Activated CD4-positive, alpha-beta T cell treated with anti-CD3 and anti-CD28 coated beads, Interleukin-2, amount 50 U/mL, for 4 hours (primary cell): ENCODE data around the gene CAT.

Experiments
- DNase-seq, 2 experiments: peaks; one replicate each; pipeline ENCODE4 v3.0.0-alpha.2; 2020

CAT gene

GRCh38 chr11:34461215-34461614, 22.5 kb downstream of the CAT start:
- DNase-seq, result no peak

GRCh38 chr11:34464591-34465051, 25.9 kb downstream of the CAT start:
- no peak for DNase-seq

DNA sequence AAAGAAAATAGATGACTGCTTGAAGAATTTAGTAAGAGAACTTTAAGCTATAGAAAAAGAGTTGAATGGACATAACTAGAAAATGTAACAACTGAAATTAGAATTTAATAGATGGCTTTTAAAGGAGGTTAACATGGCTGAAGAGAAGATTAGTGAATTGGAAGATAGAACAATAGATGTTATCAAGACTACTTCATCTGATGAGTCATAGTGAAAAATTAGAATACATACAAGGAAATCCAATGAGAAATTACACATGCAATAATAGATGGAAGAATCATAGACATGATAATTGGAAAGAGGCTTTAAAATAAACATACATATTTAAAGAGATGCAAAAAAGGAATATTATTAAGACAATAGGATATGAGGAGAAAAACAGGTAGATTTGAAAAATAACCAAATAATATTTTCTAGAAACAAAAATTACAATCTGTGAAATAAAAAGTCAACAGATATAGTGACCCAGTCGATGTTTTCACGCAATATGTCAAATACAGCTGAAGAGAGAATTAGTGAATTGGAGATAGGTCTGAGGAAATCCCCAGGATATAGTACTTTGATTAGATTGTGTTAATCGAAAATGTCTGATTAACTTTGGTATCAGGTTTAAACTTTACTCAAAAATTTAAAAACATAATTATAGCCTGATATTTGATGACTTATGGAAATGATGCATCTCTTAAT, 28.2 kb downstream of the CAT start:
- no peak for DNase-seq

- peak; percentile 11 to 18 for DNase-seq
Measured at GRCh38 chr11:34468209-34468841, 29.6 kb downstream of the CAT start.

- no peak for DNase-seq
Measured at GRCh38 chr11:34473603-34474169, 35.0 kb downstream of the CAT start.

DNA sequence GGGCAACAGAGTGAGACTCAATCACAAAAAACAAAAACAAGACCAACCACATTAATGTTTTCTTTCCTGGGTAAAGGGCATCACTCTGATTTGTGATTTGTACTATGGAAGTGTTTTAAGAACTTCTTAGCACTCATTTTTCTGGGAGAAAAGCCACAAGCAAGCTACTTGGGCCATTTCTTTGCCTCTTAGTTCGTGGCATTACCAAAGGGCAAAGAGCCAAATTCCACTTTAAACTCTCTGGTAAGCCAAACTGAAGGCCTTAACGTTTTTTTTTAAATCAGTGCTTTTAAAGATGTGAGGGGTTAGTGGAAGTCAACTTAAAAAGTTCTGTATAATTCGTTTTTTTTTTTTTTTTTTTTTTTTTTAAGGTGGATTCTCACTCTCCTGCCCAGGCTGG, 36.9 kb downstream of the CAT start:
- no peak for DNase-seq

DNA sequence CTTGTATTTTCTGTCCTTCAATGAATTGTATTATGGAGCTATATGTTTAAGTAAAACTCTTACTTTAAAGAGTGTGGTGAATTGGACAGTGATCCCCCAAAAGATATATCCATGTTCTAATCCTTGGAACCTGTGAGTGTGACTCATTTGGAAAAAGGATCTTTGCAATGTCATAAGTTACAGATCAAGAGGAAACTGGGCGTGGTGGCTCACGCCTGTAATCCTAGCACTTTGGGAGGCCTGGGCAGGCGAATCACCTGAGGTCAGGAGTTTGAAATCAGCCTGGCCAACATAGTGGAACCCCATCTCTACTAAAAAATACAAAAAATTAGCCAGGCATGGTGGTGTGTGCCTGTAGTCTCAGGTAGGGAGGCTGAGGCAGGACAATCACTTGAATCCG, 38.1 kb downstream of the CAT start:
- DNase-seq, result no peak

- no peak for DNase-seq
Measured at GRCh38 chr11:34478845-34479663, 40.3 kb downstream of the CAT start.

GRCh38 chr11:34480314-34480713, 41.6 kb downstream of the CAT start:
- DNase-seq, result no peak

DNA sequence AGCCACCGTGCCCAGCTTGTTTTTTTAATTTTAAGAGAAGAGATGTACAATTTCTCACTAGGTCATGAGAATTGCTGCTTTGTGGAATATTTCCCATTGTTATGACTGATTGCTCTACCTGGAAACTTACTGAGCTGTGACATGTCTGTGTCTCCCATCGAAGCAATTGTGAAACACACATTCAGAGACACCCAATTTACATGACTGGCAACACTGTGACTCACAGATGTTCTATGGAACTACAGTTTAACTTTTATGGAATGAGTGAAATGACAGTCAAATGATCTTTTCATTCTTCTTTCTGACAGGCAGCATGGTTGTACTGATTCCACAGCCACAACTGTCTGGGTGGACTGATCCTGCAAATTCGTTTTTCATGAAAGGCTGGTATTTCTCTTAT, 42.6 kb downstream of the CAT start:
- no peak for DNase-seq

- DNase-seq, result no peak
Measured at GRCh38 chr11:34483106-34483874, 44.6 kb downstream of the CAT start.

GRCh38 chr11:34487430-34487829, 48.7 kb downstream of the CAT start:
- DNase-seq, result no peak

DNA sequence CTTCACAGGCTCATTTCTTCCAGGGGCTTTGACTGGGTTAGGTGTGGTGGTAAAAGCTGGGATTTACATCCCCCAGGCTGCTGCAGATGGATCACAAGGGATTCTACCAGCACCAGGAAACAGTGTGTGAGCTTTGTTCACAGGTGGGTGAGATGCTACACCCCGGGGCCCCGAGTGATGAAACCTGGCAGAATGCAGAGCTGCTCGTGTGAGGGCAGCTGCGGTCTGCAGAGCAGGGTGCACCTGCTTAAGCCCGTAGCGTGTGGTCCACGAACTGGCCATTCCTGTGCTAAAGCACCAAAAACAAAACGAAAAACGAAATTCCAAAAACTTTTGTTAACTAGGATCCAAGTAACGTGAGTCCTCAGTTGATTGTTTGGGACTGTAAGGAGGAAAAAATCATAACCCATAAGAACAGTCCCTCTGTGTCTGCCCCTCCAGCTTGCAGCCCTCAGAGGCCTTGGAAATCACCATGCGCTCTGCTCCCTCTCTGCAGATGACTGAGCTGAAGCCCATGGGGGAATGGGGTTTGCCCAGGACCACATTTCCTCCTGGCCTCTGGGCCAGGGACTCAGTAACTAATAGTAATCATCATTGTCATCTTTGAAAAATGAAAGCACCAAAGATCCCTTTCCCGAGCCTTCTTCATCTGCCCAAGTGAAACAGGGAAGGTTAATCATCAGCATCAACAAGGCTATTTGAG, 50.3 kb downstream of the CAT start:
- no peak for DNase-seq

DNA sequence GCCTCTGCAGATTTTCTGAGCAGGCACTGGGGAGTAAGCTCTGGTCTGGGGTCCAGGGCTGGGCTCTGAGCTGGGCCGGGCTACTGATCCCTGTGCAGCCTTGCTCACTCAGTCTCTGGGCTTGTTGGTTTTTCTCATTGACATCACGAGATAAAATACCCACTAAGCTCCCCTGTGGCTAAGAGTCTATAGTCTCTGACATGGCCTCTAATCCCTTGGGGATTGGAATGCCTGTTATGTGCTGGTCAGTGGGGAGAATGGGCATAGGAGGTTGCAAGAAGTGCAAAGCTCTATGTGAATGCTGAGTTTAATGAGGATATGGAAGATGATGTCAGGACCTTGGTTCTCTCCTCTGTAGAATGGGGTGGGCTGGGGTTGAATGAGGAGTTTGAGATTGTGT, 51.6 kb downstream of the CAT start:
- DNase-seq, result no peak

GRCh38 chr11:34492806-34493414, 54.2 kb downstream of the CAT start:
- DNase-seq, result peak; percentile 17 to 31

DNA sequence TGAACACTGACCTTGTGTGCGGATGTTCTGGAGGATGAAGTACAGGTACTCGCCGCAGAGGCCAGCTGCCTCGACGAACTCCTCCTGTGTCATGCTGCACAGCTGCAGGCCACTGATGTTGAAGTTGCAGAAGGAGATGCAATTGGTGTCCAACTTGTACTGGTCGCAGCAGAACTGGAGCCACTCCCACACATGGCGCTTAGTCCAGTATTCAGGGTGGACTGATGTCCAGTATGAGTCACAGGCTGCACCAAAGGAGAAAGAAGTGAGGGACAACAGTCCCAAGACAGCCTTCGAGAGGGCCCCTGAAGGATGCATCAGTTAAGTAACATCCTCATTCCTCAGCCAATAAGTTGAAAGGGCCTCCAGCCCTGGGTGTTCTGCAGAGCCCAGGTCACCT, 54.7 kb downstream of the CAT start:
- DNase-seq, result no peak

- no peak for DNase-seq
Measured at GRCh38 chr11:34493926-34494595, 55.3 kb downstream of the CAT start.

DNA sequence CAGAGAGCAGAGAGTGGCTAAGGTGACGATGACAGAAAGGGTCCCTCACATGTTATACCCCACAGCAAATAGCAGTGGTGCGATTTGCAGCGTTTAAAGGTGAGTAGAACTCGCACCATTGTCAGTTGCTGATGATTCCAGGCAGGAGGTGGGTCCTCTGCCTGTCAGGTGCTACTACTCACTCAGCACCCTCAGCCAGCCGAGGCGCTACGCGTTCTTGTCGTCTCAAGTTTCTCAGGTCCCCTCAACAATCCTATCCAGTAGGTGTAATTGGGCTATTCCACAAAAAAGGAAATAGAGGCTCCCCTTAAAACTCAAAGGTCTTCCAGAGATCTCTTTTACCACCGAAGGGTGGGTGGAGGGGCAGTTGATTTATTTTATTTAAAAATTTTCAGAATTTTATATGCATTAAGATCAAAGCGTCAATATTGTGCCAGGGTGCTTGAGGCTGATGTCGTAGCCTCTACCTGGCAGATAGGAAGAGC, 56.5 kb downstream of the CAT start:
- no peak for DNase-seq

GRCh38 chr11:34495724-34496377, 57.1 kb downstream of the CAT start:
- no peak for DNase-seq
